PC-9 (cell line): Measurements from ENCODE around the gene UBE2H. TPM values are rescaled to one million over a fixed set of nuclear protein-coding genes. Genes with fewer than 3 reads are reported as not detected.

Experiments used
- BruUV-seq: library from RNA; stranded (reverse); fragments of 400-500 nt; replicated peaks from 2 replicates; lab custom pipeline; 2021; lab: Mats Ljungman, UMichigan
- CTCF ChIA-PET: fragments of 300-600 bp; sonication (Branson Sonifier 250); formaldehyde crosslinking; loops from one replicate; lab custom pipeline; 2022; ENCODE audit warnings: antibody characterized with exemption; lab: Charles Lee
- POLR2A ChIA-PET: fragments of 300-600 bp; sonication (Branson Sonifier 250); formaldehyde crosslinking; loops from one replicate; lab custom pipeline; 2022; ENCODE audit warnings: antibody characterized with exemption; ENCODE audit not compliant: unreplicated experiment; lab: Charles Lee
- DNase-seq, 2 experiments: peaks; one replicate each; pipeline versions ENCODE4 v3.0.0 to v3.0.0-alpha.2; 2015 to 2022; ENCODE audit warnings: mixed read lengths in 1 of 2
- H2AFZ ChIP-seq: fragments of 200-600 bp; sonication (generic); 2 replicates; pipeline ENCODE4 v1.8.1; 2017; ENCODE audit warnings: antibody characterized with exemption
- H3F3A ChIP-seq: fragments of 200-600 bp; sonication (generic); 2 replicates; pipeline ENCODE4 v1.8.1; 2017; ENCODE audit warnings: antibody characterized with exemption, mild to moderate bottlenecking, low read depth; ENCODE audit not compliant: insufficient read depth
- H3K27ac ChIP-seq: fragments of 200-600 bp; sonication (generic); 2 replicates; pipeline ENCODE4 v1.6.1; 2016; ENCODE audit warnings: mixed run types
- H3K27me3 ChIP-seq: fragments of 200-600 bp; sonication (generic); 2 replicates; pipeline ENCODE4 v1.6.1; 2016; ENCODE audit warnings: low read depth, mixed run types; ENCODE audit not compliant: insufficient read depth
- H3K36me3 ChIP-seq: fragments of 200-600 bp; sonication (generic); 2 replicates; pipeline ENCODE4 v1.6.1; 2016; ENCODE audit warnings: low read depth, mixed run types
- H3K4me1 ChIP-seq: fragments of 200-600 bp; sonication (generic); replicated peaks from 2 replicates; pipeline ENCODE4 v1.6.1; 2016; ENCODE audit warnings: mixed run types; ENCODE audit not compliant: insufficient read depth
- H3K4me2 ChIP-seq: fragments of 200-600 bp; sonication (generic); 2 replicates; pipeline ENCODE4 v1.6.1; 2017; ENCODE audit warnings: mixed run types
- H3K4me3 ChIP-seq: fragments of 200-600 bp; sonication (generic); 2 replicates; pipeline ENCODE4 v1.6.1; 2016; ENCODE audit warnings: mixed run types
- H3K79me2 ChIP-seq: fragments of 200-600 bp; sonication (generic); 2 replicates; pipeline ENCODE4 v1.6.1; 2017; ENCODE audit warnings: low read depth, mixed run types
- H3K9me2 ChIP-seq: fragments of 200-600 bp; sonication (generic); 2 replicates; pipeline ENCODE4 v1.8.1; 2017; ENCODE audit warnings: mild to moderate bottlenecking; ENCODE audit not compliant: insufficient read depth
- H3K9me3 ChIP-seq: fragments of 200-600 bp; sonication (generic); 2 replicates; pipeline ENCODE4 v1.8.1; 2016; ENCODE audit warnings: low read depth; ENCODE audit not compliant: insufficient read depth
- H4K20me1 ChIP-seq: fragments of 200-600 bp; sonication (generic); 2 replicates; pipeline ENCODE4 v1.8.1; 2017; ENCODE audit not compliant: insufficient read depth
- CTCF ChIP-seq: fragments of 200-600 bp; sonication (generic); conservative IDR thresholded peaks from 2 replicates; pipeline ENCODE4 v1.6.1; 2017; ENCODE audit warnings: mixed run types, antibody characterized with exemption, mild to moderate bottlenecking, moderate library complexity
- EZH2 ChIP-seq: fragments of 200-600 bp; sonication (generic); IDR thresholded peaks from 2 replicates; pipeline ENCODE4 v1.8.0; 2017; ENCODE audit warnings: antibody characterized with exemption, low read depth
- intact Hi-C: fragments of 100-400 bp; cut with micrococcal nuclease; formaldehyde crosslinking; loops from one replicate; pipeline ENCODE4 v1.10.0; 2022; ENCODE audit not compliant: unreplicated experiment
- total RNA-seq: library from RNA; stranded (reverse); gene quantifications from 2 replicates; pipeline ENCODE4 v1.2.3, GENCODE V29; 2021

The UBE2H gene
- total RNA-seq, 1 experiment from 2014 or later, result 211 TPM

DNA sequence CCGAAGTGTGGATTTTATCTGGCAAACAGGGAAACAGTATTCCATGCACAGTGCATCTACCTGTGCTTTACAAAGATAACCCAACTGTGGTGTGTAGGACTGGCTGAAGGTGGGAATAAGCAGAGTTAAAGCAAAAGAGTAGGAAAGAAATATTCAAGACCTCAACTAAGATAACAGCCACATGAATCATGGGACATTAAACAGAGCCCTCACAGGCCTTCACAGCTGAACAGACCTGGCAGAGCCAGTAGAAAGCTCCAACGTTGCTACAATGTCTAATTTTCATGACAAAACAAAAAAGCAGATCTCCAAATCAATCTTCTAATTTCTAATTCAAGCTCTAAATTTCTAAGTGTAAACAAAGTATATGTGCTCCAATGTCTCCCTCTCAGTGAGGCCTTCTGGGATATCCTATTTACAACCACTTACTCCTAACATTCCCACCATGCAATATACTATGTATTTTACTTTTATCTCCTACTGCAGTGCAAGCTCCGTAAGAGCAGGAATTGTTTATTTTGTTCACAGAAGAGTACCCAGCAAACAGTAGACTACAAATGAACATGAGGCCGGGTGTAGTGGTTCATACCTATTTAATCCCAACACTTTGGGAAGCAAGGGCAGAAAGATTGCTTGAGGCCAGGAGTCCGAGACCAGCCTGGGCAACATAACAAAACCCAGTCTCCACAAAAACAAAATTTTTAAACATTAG lies 63.5 kb downstream of the UBE2H start:
- ChIA-PET CTCF (no interaction called here), POLR2A (no interaction called here)
- DNase-seq, result no peak
- no TSS peak for BruUV-seq
- Histone ChIP-seq H4K20me1 (peaks cover 26% of the 10 kb centered on the region), H3K9me3 (no peaks in the 10 kb centered on the region), H2AFZ (no peak overlapping the region), H3K4me2 (no peak overlapping the region), H3K27me3 (no peaks in the 10 kb centered on the region), H3K79me2 (peaks cover 38% of the 10 kb centered on the region), H3K36me3 (no peaks in the 10 kb centered on the region; the same call in 1 of the 2 replicates), H3K4me1 (no peaks in the 10 kb centered on the region), H3K4me3 (no peak overlapping the region), H3F3A (peaks cover 21% of the 10 kb centered on the region), H3K9me2 (no peaks in the 10 kb centered on the region), H3K27ac (no peak overlapping the region)
- TF ChIP-seq EZH2, result no peak
- no peak for TF ChIP-seq CTCF
- intact Hi-C loops, result no loop called here

GRCh38 chr7:129887865-129888264 lies 64.9 kb downstream of the UBE2H start:
- DNase-seq, result no peak
- peaks cover 22% of the 10 kb centered on the region for H3F3A ChIP-seq
- no peaks in the 10 kb centered on the region for H3K27me3 ChIP-seq
- no peaks in the 10 kb centered on the region; the same call in 1 of the 2 replicates for H3K36me3 ChIP-seq
- peaks cover 38% of the 10 kb centered on the region for H3K79me2 ChIP-seq
- ChIA-PET POLR2A (interaction anchor here (0.6 to 0.7 kb wide), 2 partner anchors 26 to 29 kb away, joined by 3 to 5 read pairs; no protein-coding TSS in a partner anchor), CTCF (no interaction called here)
- no peak overlapping the region for H2AFZ ChIP-seq
- TF ChIP-seq EZH2, result no peak
- no peak for TF ChIP-seq CTCF
- no peaks in the 10 kb centered on the region for H3K4me1 ChIP-seq
- no peaks in the 10 kb centered on the region for H3K9me2 ChIP-seq
- H3K4me3 ChIP-seq, result no peak overlapping the region
- no peaks in the 10 kb centered on the region for H3K9me3 ChIP-seq
- peaks cover 13% of the 10 kb centered on the region for H4K20me1 ChIP-seq
- H3K4me2 ChIP-seq, result no peak overlapping the region
- intact Hi-C loops, result no loop called here
- 0 out of 2 replicates have a peak overlapping the region, but pooled peaks have one; percentile 20 for H3K27ac ChIP-seq
- no TSS peak for BruUV-seq

DNA sequence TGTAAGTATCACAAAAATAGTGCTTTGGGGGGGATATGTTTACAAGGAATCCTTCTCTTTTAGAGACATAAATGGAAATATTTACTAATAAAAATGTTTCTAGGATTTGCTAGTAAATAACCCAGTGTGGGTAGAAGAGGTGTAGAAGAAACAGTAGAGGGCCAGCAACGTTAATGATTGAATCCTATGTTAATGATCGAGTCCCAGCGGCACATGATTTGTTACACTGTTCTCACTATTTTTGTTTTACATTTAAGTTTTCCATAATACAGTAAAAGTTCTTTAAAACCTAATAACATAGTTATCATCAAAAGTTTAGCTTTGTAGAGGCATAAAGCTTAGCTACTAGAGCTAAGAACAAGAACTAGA lies 66.0 kb downstream of the UBE2H start:
- Histone ChIP-seq H3K4me3 (no peak overlapping the region), H3K9me3 (no peaks in the 10 kb centered on the region), H3K9me2 (no peaks in the 10 kb centered on the region), H3K27me3 (no peaks in the 10 kb centered on the region), H3K36me3 (no peaks in the 10 kb centered on the region), H3K4me2 (no peak overlapping the region), H3K4me1 (no peaks in the 10 kb centered on the region), H3K27ac (no peak overlapping the region), H3K79me2 (peaks cover 42% of the 10 kb centered on the region), H2AFZ (no peak overlapping the region), H3F3A (peaks cover 28% of the 10 kb centered on the region), H4K20me1 (peaks cover 18% of the 10 kb centered on the region)
- POLR2A ChIA-PET, result interaction anchor here (0.6 kb wide), 1 partner anchor 9 kb away, joined by 3 read pairs; no protein-coding TSS in a partner anchor
- no peak for DNase-seq
- CTCF ChIA-PET, result interaction anchor here (0.6 kb wide), 1 partner anchor 436 kb away, joined by 3 read pairs; no protein-coding TSS in a partner anchor
- BruUV-seq, result no TSS peak
- intact Hi-C loops, result no loop called here
- TF ChIP-seq CTCF (no peak), EZH2 (no peak)
